NCI-H82 treated with DMSO at 0.1 percent for 48 hours (cell line): ENCODE measurements around the gene CIAO2B.
"Not testable (repeated sequence)": the region's sequence is repeated elsewhere in the genome, so short reads cannot be mapped to it uniquely, and the experiment has no call there.

Source experiments
- DNase-seq: peaks from one replicate; lab custom pipeline; 2025; ENCODE audit not compliant: unreplicated experiment; lab: John Stamatoyannopoulos, UW

Gene CIAO2B

GRCh38 chr16:66934138-66934838, at the start of gene CIAO2B:
Gene CIAO2B (minus strand): TSS chr16:66934402. CDS start chr16:66934364, 38 bp downstream.
- peak; percentile 19 for DNase-seq

DNA sequence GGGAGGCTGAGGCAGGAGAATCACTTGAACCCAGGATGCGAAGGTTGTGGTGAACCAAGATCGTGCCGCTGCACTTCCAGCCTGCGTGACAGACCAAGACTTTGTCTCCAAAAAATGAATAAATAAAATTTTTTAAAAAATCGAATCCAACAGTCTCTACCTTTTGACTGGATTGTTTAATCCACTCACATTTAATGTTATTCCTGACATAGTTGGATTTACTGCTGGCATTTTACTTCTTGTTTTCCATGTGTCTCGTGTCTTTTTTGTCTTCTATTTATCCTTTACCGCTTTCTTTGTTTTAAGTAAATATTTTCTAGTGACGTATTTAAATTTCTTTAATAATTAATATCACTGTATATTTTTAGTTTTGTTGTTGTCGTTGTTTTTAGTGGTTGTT, 48.8 kb upstream of the CIAO2B start:
- DNase-seq: no peak

DNA sequence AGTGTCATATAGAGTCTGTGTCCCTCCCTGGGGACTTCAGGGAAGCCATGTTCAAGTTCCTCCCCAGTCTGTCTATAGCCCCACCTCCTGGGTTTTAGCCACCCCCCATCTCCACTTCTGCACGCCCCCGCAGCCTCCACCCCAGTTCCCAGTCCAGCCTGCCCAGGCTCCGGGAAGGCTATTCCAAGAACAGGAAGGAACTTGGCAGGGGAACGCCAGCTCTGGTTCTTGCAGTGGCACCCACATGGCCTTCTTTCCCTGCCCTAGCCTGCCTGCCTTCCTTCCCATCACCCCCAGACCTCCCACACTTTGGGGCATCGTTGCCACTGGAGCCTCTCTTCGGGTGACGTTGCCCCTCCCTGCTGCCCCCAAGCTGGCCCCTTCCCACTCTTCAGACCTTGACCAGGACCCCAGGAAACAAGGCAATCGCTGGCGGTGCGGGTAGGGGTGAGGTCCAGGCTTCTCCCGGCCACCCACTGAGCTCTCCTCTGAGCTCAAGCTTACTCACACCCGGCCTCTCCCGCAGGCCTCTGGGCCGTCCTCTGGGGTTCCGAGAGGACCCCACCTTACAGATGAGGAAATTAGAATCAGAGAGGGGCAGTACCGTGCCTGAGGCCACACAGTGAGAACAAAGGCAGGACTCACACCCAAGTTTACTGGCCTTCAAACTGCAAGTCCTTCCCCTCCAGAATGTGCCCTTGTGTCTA, 45.0 kb upstream of the CIAO2B start:
- no peak for DNase-seq

DNA sequence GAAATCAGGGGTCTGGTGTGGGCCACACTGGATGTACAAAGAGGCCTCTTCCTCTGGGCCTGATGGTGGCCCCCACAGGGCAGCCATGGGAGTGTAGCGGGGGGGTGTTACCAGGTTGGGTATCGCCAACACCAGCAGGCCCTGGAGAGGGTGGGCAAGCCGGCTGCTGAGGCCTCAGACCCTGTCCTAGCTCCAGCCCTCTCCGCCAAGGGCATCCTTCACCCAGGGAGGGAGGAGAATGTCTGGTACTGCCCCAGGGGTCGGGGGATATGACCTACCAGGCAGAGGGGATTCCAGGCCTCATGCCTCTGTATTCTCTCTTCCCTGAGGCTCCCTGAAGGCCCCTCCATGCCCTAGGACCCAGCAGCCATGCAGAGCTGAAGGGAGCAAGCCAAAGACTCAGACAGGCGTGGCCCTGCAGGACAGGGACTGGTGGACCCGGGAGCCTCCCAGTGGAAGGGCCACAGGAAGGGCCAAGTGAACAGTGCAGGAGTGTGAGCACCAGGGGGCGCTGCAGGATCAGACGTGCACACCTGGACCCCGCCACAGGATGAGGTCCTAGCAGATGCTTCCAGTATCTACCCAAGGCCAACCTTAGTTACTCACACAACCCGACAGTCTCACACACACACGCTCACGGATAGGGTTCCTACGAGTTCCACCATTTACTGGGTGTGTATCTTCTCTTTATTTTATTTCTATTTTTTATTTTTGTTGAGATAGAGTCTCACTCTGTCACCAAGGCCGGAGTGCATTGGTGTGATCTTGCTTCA, 43.3 kb upstream of the CIAO2B start:
- peak; percentile 81 for DNase-seq

DNA sequence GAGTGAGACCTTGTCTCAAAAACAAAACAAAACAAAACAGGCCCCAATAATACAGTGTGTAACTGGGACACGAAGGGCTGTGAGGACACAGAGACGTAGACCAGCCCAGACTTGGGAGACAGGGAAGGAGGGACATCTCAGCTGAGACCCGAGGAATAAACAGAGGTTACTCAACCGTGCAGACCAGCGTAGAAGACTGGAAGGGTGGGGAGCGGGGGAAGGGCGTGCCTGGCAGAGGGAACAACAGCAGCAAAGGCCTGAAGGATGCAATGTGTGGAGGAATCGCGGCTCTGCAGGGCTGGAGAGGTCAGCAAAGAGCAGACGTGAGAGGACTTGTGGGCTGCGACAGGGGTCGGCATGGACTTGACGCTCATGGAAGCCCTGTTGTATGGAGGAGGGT, 42.5 kb upstream of the CIAO2B start:
- no peak for DNase-seq

GRCh38 chr16:66975302-66975893, 41.2 kb upstream of the CIAO2B start:
- DNase-seq: no peak

GRCh38 chr16:66974932-66975246, 40.7 kb upstream of the CIAO2B start:
- DNase-seq: not testable (repeated sequence)

DNA sequence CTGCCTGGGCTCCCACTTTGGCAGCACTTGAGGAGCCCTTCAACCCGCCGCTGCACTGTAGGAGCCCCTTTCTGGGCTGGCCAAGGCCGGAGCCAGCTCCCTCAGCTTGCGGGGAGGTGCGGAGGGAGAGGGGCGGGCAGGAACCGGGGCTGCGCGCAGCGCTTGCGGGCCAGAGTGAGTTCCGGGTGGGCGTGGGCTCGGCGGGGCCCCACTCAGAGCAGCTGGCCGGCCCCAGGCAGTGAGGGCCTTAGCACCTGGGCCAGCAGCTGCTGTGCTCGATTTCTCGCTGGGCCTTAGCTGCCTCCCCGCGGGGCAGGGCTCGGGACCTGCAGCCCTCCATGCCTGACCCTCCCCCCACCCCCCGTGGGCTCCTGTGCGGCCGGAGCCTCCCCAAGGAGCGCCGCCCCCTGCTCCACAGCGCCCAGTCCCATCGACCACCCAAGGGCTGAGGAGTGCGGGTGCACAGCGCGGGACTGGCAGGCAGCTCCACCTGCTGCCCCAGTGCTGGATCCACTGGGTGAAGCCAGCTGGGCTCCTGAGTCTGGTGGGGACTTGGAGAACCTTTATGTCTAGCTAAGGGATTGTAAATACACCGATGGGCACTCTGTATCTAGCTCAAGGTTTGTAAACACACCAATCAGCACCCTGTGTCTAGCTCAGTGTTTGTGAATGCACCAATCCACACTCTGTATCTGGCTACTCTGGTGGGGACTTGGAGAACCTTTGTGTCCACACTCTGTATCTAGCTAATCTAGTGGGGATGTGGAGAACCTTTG, 40.1 kb upstream of the CIAO2B start:
- not testable (repeated sequence) for DNase-seq

GRCh38 chr16:66973716-66974115, 39.5 kb upstream of the CIAO2B start:
- no peak for DNase-seq

GRCh38 chr16:66972983-66973382, 38.8 kb upstream of the CIAO2B start:
- no peak for DNase-seq

DNA sequence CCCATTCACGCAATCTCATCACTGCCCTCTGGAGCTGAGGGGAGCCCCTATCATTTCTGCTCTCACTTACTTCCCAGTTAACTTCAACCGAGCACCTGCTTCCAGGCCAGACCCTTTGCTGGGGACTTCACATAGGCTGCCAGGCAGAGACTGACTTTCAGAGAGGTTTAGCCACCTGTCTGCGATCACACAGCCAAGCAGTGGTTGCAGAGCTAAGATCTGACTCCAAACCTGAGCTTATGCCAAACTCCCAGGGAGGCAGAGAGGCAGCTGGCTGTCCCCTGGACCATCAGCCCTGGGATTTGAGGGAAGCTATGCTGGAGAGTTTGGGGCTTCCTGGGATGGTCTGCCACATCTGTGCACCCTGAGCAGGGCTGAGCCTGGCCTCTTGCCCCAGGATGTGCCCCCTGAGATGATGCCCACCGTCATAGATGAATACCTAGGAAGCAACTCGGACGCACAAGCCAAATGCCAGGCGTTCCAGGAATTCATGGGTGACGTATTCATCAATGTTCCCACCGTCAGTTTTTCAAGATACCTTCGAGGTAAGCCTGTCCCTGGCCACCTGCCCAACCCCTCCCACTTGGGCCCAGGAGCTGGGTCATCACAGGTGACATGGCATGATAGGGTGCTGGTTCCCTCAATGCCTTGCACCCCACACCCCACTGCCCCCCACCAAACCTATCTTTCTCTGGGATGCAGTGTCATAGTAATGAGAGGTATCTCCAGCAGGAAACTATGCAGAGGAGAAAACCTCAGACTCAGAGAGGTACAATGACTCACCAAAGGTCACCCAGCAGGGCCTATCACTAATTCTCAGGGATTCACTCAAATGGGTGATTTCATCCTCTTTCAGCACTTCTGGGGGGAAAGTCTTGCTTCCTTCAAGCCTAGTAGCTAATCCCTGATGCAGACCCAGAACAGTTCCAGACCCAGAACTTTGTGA, 36.8 kb upstream of the CIAO2B start:
- no peak for DNase-seq

DNA sequence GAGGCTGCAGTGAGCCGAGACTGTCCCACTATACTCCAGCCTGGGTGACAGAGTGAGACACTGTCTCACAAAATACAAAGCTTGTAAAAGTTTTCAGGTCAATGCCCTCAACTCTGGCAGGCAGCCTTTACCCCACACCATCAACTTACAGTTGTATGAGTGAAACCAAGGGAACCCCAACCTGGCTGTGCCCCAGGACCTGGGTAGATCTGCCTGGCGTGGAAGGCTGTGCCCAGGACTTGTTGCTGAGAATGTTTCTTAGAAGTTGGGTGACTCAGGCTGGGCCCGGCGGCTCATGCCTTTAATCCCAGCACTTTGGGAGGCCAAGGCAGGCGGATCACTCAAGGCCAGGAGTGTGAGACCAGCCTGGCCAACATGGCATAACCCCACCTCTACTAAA, 34.6 kb upstream of the CIAO2B start:
- DNase-seq: no peak

GRCh38 chr16:66964049-66964448, 29.8 kb upstream of the CIAO2B start:
- DNase-seq: no peak

DNA sequence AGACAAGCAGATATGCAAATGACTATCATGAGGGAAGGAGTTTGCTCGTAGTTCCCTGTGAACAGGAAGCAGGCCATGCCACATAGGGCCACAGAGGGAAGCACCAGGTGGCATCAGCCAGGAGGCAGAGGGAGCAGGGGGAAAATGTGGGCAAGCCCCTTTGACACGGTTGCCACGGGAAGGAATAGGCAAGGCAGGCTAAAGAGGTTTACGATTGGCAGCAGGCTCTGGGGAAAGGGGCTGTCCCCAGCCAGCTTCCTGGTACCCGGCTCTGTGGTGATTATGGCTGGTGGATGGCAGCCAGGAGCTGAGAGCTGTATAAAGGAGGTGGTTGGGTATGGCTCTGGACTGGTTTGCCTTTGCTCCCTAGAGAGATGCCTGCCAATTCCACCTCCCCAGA, 27.7 kb upstream of the CIAO2B start:
- no peak for DNase-seq

- DNase-seq: peak; percentile 75
Measured at GRCh38 chr16:66961065-66961744, 27.0 kb upstream of the CIAO2B start, which contains the start of gene CES3. Gene CES3 (plus strand): TSS chr16:66961266. CDS start chr16:66961308, 42 bp downstream.

DNA sequence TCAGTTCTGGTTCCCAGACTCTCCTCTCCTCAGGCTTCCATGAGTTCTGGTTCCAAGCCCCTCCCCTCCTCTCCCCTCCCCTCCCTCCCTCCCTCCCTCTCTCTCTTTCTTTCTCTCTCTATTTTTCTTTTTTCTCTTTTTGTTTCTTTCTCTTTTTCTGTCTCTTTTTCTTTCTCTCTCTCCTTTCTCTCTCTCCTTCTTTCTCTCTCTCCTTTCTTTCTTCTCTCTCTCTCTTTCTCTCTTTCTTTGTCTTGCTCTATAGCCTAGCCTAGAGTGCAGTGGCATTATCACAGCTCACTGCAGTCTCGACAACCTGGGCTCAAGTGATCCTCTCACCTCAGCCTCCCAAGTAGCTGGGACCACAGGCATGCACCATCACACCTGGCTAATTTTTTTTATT, 26.1 kb upstream of the CIAO2B start:
- DNase-seq: no peak

GRCh38 chr16:66959704-66960161, 25.5 kb upstream of the CIAO2B start:
- no peak for DNase-seq

- DNase-seq: no peak
Measured at GRCh38 chr16:66958857-66959703, 24.9 kb upstream of the CIAO2B start.
